NK-92 (cell line): ENCODE data around the gene TMC2.

ENCODE experiments used
- DNase-seq: peaks from one replicate; lab custom pipeline; 2025; ENCODE audit not compliant: unreplicated experiment; lab: John Stamatoyannopoulos, UW

Gene TMC2

GRCh38 chr20:2619337-2619736 lies 83.0 kb downstream of the TMC2 start:
- DNase-seq, result no peak

DNA sequence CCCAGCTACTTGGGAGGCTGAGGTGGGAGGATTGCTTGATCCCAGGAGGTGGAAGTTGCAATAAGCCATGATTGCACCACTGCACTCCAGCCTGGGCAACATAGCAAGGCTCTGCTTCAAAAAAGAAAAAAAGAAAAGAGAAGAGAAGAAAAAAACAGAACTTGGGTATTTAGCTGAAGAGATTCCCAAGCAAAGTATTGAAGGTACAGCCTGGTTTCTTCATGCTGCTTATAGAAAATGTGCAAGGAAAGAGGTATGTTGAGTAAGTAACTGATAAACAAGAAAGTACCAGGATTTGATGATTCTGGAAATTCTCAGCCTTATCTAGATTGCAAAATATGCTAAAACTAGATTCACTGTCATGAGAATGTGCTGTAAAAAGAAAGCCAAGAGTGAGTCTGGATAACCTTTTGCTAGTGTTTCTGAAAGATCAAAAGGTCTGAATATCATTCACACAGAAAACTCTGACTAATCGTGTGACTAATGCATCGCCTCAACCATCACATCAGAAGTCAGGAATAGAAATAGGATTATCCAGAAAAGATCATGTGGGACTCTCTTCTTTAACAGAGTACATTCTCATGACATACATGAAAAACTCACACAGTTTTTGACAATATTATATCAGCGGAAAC lies 83.7 kb downstream of the TMC2 start:
- DNase-seq, result no peak

- DNase-seq, result no peak
Measured at GRCh38 chr20:2624190-2624589, 87.8 kb downstream of the TMC2 start.

DNA sequence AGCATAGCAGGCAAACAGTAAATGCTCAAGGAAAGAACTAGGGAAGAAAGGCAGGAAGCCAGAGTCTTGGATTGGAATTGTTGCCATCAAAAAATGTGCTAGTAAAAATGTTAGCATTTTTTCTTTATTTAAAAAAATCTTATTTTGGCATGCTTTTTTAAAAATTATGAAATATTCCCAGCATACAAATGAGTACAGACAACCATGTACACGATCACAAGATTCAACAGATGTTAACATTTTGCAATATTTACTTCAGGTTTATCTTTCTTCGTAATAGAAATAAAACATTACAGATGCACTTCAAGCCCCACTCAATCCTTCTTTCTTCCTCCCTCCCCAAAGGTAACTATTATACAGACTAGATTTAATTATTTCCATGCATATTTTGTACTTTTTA lies 88.7 kb downstream of the TMC2 start:
- DNase-seq, result no peak

DNA sequence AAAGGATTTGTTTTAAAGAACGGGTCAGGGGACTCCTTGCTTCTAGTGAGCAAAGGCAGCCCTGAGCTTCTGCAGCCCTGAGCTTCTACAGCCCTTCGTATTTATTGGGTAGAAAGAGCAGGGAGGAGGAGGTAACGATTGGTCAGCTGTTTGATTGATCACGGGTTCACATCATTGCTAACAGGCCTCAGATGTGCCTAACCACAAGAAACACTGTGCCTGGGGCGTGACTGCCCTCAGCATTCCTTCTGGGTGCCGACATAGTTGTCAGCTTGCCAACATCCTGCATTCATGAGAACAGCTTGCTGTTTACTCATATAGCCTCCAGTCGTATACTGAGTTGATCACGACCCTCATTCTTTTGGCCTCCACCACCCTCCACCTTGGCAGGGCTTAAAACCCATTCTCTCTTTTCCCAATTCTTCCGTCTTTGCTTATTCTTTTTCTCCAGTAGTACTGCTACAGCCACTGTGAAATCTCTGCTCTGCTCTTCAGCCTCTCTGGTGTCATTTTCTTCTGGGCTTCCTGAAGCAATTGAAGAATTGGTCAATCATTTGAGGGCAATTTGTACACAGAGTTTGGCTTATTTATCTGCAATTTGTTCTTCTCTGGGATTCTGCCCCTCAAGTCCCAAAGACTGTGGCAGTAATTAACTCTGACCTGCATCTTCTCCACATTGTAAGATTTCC lies 90.6 kb downstream of the TMC2 start:
- no peak for DNase-seq

- DNase-seq, result no peak
Measured at GRCh38 chr20:2631228-2631627, 94.9 kb downstream of the TMC2 start.

DNA sequence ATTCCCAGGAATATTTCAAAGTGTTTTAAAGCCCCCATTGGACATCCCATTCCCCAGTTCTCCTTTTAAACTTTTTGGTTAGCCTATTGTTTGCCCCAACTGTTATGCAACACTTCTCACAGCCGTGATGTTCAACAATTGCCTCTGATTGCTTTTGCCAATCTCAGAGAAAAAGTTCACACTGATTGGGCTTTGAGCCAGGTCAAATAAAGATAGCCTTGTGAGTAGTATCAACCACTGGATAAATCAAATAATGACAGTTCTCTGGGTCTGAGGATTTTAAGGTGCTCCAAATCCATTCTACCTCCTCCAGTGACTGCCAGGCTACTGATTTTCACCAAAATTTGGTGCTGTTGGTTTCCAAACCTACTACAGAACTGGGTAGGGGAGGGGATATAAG lies 97.0 kb downstream of the TMC2 start:
- DNase-seq, result no peak

GRCh38 chr20:2637246-2637645 lies 100.9 kb downstream of the TMC2 start:
- DNase-seq, result no peak

GRCh38 chr20:2640260-2640659 lies 103.9 kb downstream of the TMC2 start:
- DNase-seq, result no peak

DNA sequence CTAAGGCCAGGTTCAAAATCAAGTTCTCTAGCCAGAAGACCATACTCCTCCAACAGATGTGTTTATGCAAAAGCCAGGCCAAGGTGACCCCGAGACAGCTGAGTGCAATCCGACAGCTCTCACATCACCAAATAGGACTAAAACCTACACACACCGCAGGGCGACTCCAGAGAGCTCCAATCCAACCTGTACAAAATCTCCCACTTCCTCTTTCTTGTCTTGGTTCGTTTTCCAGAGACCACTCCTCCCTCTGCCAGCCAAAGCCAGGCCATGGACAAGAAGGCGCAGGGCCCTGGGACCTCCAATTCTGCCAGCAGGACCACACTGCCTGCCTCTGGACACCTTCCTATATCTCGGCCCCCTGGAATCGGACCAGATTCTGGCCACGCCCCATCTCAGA lies 104.5 kb downstream of the TMC2 start:
- no peak for DNase-seq

- DNase-seq, result no peak
Measured at GRCh38 chr20:2643708-2644107, 107.3 kb downstream of the TMC2 start.

- DNase-seq, result peak; percentile 41
Measured at GRCh38 chr20:2651772-2652723, 115.7 kb downstream of the TMC2 start, which contains the start of gene NOP56. NOP56 (plus strand) TSS chr20:2652632; CDS start chr20:2652661, 29 bp downstream.

GRCh38 chr20:2652724-2653555 lies 116.6 kb downstream of the TMC2 start:
- no peak for DNase-seq

DNA sequence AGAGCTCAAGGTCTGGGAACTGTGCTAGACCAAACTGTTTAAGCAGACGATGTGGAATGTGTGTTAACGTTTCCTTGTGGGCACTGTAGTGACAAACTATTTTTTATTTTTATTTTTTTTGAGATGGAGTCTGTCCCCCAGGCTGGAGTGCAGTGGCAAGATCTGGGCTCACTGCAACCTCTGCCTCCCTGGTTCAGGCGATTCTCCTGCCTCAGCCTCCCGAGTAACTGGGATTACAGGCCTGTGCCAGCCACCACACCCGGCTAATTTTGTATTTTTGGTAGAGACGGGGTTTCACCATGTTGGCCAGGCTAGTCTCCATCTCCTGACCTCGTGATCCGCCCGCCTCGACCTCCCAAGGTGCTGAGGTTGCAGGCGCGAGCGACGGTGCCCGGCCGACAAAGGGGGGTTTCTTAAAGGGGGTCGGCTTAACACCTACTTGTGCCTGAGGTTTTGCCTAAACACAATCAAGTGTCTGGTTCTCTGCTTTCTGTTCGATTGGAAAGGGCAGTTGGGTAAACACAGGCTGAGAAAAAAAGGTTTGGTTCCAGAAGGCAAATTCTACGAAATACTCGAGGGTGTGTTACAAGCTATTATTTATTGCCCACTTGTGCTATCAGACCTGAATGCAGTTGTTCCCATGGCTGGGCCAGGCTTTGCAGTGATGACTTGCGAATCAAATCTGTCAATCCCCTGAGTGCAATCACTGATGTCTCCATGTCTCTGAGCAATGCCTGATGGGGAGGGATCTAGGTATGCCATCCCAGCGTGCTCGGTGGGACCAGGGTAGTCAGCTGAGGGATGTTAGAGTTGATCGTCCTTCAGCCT lies 117.4 kb downstream of the TMC2 start:
- no peak for DNase-seq

DNA sequence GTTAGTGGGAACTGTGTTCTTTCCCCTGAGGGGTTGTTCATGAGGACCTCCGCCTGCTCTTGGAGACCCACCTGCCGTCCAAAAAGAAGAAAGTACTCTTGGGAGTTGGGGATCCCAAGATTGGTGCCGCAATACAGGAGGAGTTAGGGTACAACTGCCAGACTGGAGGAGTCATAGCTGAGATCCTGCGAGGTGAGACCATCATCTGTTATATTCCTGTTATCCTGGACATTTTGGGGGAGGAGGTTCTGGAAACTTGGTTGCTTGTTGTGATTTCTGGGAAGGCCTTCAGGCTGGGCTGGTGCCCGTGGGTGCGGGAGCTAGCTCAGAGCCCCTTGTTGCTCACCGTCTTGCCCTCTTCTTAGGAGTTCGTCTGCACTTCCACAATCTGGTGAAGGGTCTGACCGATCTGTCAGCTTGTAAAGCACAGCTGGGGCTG lies 118.0 kb downstream of the TMC2 start:
- DNase-seq, result no peak

GRCh38 chr20:2654831-2655230 lies 118.5 kb downstream of the TMC2 start:
- no peak for DNase-seq

DNA sequence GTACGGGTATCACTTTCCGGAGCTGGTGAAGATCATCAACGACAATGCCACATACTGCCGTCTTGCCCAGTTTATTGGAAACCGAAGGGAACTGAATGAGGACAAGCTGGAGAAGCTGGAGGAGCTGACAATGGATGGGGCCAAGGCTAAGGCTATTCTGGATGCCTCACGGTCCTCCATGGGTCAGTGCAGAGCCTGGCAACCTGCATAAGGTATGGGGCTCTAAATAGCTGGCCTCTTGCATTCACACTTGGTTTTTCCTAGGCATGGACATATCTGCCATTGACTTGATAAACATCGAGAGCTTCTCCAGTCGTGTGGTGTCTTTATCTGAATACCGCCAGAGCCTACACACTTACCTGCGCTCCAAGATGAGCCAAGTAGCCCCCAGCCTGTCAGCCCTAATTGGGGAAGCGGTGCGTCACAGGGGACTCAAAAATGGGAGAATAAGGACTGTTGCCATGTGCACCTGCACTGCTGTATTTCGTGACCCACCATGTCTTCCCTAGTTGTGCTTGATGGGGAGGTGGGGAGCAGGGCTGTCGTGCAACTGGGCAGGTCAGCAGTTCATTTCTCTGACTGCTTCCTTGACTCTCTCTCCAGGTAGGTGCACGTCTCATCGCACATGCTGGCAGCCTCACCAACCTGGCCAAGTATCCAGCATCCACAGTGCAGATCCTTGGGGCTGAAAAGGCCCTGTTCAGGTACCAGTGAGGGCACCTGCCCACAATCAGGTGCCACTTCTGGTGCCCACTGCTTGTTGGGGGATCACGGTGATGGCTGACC lies 119.2 kb downstream of the TMC2 start:
- no peak for DNase-seq

- no peak for DNase-seq
Measured at GRCh38 chr20:2656471-2657117, 120.2 kb downstream of the TMC2 start.

DNA sequence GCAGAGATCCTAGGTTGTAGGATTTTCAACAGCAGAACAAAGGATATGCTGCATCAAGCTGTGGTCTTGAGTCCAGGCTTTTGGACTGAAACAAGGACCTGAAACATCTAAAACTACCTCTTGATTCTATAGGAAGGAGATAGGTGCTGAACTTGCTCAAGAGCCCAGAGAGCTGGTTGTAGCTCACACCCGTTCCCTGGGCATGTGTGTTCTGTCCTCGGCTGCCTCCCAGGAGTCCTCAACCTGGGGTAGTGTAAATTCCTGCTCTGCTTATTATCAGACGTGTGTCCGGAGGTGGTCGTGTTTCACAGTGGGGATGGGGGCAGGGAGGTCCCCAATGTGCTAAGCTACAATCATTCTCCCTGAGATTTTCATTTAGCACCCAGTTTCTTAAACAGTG lies 120.9 kb downstream of the TMC2 start:
- DNase-seq, result no peak
